Measurements from ENCODE around the gene PHF21A.
"Not testable (repeated sequence)": the region's sequence is repeated elsewhere in the genome, so short reads cannot be mapped to it uniquely, and the experiment has no call there.

PHF21A gene

GRCh38 chr11:45904309-45904915 is 216.8 kb downstream of the PHF21A start:
- no peak for DNase-seq (ENCODE audit: low read depth)
- H3K4me3 ChIP-seq (ENCODE audit: low read depth, low read length), result no peak overlapping the region
- TF ChIP-seq POLR2A (IDR thresholded peaks at IDR 0.05; ENCODE audit: extremely low read depth, insufficient read length) (no peak), MYC (IDR thresholded peaks at IDR 0.05; ENCODE audit: low read depth, low read length) (no peak), MAX (IDR thresholded peaks at IDR 0.05; ENCODE audit: low read depth, low read length) (no peak), CTCF (IDR thresholded peaks at IDR 0.05; ENCODE audit: low read depth, low read length) (no peak)

GRCh38 chr11:45902452-45903380 is 218.5 kb downstream of the PHF21A start:
- no peak for DNase-seq (ENCODE audit: low read depth)
- no peak overlapping the region for H3K4me3 ChIP-seq (ENCODE audit: low read depth, low read length)
- TF ChIP-seq MAX (IDR thresholded peaks at IDR 0.05; ENCODE audit: low read depth, low read length) (no peak), POLR2A (IDR thresholded peaks at IDR 0.05; ENCODE audit: extremely low read depth, insufficient read length) (no peak), CTCF (IDR thresholded peaks at IDR 0.05; ENCODE audit: low read depth, low read length) (no peak), MYC (IDR thresholded peaks at IDR 0.05; ENCODE audit: low read depth, low read length) (no peak)

GRCh38 chr11:45901626-45902025 is 219.6 kb downstream of the PHF21A start:
- DNase-seq (ENCODE audit: low read depth), result no peak
- no peak for TF ChIP-seq POLR2A (IDR thresholded peaks at IDR 0.05; ENCODE audit: extremely low read depth, insufficient read length)
- no peak for TF ChIP-seq MYC (IDR thresholded peaks at IDR 0.05; ENCODE audit: low read depth, low read length)
- no peak overlapping the region for H3K4me3 ChIP-seq (ENCODE audit: low read depth, low read length)

- TF ChIP-seq CTCF (IDR thresholded peaks at IDR 0.05; ENCODE audit: low read depth, low read length) (no peak), POLR2A (IDR thresholded peaks at IDR 0.05; ENCODE audit: extremely low read depth, insufficient read length) (no peak), MAX (IDR thresholded peaks at IDR 0.05; ENCODE audit: low read depth, low read length) (no peak), MYC (IDR thresholded peaks at IDR 0.05; ENCODE audit: low read depth, low read length) (no peak)
- no peak overlapping the region for H3K4me3 ChIP-seq (ENCODE audit: low read depth, low read length)
- no peak for DNase-seq (ENCODE audit: low read depth)
These were observed 220.2 kb downstream of the PHF21A start for GRCh38 chr11:45900916-45901617.

GRCh38 chr11:45900175-45900800 is 221.0 kb downstream of the PHF21A start:
- H3K4me3 ChIP-seq (ENCODE audit: low read depth, low read length); DNase-seq (ENCODE audit: low read depth): not testable (repeated sequence)

- H3K4me3 ChIP-seq (ENCODE audit: low read depth, low read length), result no peak overlapping the region
These were observed 221.6 kb downstream of the PHF21A start for GRCh38 chr11:45899448-45900174.

More at GRCh38 chr11:45899448-45900174, 221.6 kb downstream of the PHF21A start:
- no peak for TF ChIP-seq MAX (IDR thresholded peaks at IDR 0.05; ENCODE audit: low read depth, low read length)
- no peak for TF ChIP-seq CTCF (IDR thresholded peaks at IDR 0.05; ENCODE audit: low read depth, low read length)
- TF ChIP-seq MYC (IDR thresholded peaks at IDR 0.05; ENCODE audit: low read depth, low read length), result no peak
- TF ChIP-seq POLR2A (IDR thresholded peaks at IDR 0.05; ENCODE audit: extremely low read depth, insufficient read length), result no peak
- peak; percentile 46 for DNase-seq (ENCODE audit: low read depth)

Data from NB4 (cell line).